ELR (cell line): ENCODE data around the gene MUC3A.

Experiments used
- DNase-seq: peaks from one replicate; pipeline ENCODE4 v3.0.0-alpha.2; 2015; ENCODE audit warnings: low read depth

Gene MUC3A

DNA sequence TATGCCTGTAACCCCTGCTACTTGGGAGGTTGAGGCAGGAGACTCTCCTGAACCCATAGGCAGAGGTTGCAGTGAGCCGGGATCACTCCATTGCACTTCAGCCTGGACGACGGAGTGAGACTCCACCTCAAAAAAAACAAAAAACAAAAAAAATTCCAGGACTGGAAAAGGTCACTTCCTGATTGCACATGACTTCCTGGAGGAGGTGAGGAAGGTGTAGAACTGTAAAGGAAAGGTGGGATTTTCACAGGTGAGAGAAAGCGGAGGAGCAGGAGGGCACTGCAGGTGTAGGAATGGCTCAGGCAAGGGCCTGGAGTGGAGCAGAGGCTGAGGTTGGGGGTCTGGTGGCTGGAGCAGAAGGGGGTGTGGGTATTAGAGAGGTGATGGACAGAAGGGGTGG, 3.2 kb upstream of the MUC3A start:
- no peak for DNase-seq

DNA sequence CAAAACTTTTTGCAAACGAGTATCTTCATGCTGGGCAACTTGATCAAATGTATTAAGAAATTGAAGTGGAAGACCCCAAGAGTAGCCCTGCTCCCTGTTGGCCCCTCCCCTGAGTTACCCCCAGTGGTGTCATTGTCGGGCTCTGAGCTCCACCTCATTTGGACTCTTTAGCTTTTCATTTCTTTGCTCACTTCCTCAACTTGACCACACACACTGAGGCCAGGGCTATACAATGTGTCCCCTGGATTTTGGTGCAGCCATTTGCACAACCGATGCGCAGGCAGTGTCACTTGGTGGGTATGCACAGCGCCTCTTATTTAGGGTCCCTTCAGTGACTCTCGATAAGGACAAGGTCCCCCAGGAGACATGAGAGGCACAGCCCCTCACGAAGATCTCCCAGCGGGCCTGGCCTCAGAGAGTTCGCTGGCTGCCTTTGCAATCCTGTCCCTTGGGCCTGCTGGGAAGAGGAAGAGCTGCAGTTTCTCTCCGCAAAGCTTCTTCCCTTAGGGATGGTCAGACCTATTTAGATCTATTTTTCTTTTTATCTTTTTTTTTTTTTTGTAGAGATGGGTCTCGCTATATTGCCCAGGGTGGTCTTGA, 2.5 kb upstream of the MUC3A start:
- DNase-seq = no peak

DNA sequence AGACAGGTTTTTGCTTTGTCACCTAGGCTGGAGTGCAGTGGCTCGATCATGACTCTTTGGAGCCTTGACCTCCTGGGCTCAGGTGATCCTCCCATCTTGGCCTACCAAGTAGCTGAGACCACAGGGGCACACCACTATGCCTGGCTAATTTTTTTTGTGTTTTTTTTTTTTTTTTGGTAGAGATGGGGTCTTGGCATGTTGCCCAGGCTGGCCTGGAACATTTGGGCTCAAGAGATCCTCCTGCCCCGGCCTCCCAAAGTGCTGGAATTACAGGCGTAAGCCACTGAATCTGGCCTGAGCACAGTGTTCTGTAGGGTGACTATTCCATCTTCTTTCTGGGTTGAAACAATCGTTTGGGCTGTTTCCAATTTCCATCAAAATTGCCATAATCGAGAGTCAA, 1.5 kb upstream of the MUC3A start:
- DNase-seq = no peak

DNA sequence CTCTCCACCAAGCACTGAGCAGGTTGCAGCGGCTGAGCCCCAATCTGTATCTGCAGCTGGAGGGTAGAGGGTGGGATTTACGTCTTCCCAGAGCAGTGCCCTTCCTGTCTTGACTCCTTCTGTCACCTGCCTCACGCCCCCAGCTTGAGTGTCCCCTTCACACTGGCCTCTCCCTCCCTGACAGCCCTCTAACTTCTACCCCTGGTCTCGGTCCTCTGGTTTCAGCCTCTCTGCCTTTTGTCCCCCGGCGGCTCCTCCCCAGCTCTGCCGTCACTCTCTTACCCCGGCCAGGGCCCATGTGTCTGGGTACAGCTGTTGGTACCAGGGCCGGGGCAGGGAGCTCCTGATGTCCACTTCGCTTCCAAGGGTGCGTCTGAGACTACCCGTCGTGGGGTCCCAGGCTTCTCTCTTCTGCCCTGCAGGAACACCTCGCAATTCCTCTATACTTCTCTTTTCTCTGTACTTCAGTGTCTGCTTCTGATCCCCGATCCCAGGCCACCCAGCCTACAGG, 654 bp downstream of the MUC3A start:
- DNase-seq = no peak

DNA sequence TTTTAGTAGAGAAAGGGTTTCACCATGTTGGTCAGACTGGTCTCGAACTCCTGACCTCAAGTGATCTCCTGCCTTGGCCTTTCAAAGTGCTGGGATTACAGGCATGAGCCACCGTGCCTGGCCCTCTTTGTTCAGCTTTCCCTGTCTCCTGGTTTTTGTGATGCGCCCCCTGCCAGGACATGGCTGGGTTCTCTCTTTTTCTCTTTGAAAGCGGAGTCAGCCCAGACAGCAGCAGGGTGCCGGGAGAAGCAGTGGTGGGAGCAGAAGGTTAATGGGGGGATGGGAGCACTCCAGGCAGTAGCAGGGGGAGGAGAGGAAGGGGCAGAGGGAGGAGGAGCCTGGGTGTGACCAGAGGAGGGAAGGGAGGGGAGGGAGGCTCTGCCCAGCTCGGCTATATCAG, 1.8 kb downstream of the MUC3A start:
- no peak for DNase-seq

DNA sequence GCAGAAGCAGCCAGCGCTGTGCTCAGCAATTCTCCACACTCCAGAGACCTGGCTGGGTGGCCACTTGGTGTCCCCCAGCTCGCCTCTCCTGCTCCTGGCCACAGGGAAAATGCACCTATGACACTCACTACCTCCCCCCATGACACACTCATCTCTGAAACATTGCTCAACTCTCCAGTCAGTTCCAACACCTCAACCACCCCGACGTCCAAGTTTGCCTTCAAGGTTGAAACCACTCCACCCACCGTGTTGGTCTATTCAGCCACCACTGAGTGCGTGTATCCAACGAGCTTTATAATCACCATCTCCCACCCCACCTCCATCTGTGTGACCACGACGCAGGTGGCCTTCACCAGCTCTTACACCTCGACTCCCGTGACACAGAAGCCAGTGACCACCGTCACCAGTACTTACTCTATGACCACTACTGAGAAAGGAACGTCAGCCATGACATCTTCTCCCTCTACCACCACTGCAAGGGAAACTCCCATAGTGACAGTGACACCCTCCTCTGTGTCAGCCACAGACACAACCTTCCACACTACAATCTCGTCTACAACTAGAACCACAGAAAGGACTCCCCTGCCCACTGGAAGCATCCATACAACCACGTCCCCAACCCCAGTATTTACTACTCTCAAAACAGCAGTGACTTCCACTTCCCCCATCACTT, 2.7 kb downstream of the MUC3A start:
- no peak for DNase-seq

DNA sequence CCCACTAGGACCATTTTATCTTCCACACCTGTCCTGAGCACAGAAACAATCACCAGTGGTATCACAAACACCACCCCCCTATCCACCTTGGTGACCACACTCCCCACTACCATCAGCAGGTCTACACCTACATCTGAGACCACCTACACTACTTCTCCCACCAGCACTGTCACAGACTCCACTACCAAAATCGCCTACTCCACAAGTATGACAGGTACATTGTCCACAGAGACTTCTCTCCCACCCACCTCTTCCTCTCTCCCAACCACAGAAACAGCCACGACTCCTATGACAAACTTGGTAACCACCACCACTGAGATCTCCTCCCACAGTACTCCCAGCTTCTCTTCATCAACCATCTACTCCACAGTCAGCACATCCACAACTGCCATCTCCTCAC, 3.3 kb downstream of the MUC3A start:
- no peak for DNase-seq

DNA sequence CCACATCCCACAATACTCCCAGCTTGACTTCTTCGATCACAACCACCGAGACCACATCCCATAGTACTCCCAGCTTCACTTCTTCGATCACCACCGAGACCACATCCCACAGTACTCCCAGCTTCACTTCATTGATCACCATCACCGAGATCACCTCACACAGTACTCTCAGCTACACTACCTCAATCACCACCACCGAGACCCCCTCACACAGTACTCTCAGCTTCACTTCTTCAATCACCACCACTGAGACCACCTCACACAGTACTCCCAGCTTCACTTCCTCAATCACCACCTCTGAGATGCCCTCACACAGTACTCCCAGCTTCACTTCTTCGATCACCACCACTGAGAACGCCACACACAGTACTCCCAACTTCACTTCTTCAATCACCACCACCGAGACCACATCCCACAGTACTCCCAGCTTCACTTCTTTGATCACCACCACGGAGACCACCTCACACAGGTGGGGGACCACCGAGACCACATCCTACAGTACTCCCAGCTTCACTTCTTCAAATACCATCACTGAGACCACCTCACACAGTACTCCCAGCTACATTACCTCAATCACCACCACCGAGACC, 8.6 kb downstream of the MUC3A start:
- DNase-seq = no peak

DNA sequence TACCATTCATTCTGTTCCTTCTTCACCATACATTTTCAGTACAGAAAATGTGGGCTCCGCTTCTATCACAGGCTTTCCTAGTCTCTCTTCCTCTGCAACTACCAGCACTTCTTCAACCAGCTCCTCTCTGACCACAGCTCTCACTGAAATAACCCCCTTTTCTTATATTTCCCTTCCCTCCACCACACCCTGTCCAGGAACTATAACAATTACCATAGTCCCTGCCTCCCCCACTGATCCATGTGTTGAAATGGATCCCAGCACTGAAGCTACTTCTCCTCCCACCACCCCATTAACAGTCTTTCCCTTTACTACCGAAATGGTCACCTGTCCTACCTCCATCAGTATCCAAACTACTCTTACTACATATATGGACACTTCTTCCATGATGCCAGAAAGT, 10.6 kb downstream of the MUC3A start:
- DNase-seq = no peak

DNA sequence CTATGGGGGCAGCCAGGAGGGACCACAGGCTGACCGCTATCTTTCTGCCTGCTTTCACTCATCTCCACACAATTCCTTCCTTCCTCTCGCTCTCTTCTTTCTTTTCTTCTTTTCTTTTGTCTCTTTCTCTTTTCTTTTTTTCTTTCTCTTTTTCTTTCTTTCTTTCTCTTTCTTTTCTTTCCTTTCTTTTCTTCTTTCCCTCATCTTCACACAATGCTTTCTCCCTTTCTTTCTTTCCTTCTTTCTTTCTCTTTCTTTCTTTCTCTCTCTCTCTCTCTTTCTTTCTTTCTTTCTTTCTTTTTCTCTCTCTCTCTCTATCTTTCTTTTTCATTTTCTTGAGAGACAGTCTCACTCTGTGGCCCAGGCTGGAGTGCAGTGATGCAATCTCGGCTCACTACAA, 13.2 kb downstream of the MUC3A start:
- DNase-seq = no peak

DNA sequence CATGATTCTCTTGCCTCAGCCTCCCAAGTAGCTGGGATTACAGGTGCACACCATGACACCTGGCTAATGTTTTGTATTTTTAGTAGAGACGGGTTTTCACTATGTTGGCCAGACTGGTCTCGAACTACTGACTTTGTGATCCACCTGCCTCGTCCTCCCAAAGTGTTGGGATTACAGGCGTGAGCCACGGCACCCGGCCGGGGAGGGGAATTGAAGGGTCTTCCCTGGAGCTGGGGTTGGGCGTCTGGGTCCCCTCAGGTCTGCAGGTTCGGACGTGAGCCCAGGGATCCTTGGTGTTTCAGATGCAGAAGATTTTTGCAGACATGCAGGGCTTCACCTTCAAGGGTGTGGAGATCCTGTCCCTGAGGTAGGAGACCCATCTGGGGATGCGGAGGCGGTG, 14.1 kb downstream of the MUC3A start:
- DNase-seq = no peak

DNA sequence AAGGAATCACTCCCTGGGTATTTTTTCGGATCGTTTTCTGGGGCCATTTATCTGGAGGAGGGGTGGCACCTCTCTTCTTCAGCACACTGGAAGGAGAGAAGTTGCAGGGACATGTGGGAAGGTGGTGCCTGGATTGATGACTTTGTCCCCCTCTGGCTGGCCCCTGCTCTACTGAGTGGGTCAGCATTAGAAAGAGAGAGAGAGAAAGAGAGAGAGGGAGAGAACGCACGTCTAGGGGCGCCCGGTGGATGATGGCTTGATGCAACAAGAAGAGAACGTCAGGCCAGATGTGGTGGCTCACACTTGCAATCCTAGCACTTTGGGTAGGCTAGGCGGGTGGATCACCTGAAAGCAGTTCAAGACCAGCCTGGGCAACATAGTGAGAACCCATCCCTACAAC, 14.5 kb downstream of the MUC3A start:
- no peak for DNase-seq

DNA sequence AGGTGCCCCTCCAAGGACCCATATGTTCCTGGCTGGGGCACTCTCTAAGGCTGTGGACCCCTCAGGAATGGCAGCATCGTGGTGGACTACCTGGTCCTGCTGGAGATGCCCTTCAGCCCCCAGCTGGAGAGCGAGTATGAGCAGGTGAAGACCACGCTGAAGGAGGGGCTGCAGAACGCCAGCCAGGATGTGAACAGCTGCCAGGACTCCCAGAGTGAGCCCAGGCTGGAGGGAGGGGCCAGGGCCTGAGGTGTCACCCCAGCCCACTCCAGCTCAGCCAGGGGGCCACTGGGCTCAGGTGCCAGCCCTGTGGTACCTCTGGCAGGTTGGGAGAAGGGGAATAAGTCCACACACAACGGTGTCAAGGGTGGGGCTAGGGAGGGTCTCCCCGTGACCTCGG, 15.3 kb downstream of the MUC3A start:
- DNase-seq = no peak

DNA sequence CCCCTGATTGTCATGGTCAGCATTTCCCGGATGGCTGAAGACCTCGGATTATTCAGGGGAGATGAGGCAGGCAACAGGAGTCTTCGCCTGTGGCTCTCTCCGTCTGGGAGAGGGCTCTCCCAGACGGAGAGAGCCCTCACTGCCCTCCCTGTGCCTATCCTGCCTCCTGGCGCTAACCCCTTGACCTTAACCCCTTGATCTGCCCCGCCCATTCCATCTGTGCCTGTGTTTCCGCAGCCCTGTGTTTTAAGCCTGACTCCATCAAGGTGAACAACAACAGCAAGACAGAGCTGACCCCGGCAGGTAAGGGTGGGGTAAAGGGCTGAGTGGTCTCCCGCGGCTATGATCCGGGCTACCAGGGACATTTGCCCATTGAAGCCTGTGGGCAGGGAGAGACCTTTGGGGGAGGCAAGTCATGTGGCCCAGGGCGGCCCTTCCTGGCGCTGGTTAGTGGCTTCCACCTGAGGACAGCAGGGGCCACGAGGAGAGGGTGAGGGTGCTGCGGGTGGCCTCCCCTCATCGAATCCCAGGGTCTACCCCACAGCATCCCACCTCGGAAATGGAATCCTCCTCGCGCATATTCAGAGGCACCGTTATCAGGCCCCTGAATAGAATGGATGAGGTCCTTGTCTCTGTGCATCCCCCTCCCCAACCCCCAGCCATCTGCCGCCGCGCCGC, 15.8 kb downstream of the MUC3A start:
- no peak for DNase-seq

DNA sequence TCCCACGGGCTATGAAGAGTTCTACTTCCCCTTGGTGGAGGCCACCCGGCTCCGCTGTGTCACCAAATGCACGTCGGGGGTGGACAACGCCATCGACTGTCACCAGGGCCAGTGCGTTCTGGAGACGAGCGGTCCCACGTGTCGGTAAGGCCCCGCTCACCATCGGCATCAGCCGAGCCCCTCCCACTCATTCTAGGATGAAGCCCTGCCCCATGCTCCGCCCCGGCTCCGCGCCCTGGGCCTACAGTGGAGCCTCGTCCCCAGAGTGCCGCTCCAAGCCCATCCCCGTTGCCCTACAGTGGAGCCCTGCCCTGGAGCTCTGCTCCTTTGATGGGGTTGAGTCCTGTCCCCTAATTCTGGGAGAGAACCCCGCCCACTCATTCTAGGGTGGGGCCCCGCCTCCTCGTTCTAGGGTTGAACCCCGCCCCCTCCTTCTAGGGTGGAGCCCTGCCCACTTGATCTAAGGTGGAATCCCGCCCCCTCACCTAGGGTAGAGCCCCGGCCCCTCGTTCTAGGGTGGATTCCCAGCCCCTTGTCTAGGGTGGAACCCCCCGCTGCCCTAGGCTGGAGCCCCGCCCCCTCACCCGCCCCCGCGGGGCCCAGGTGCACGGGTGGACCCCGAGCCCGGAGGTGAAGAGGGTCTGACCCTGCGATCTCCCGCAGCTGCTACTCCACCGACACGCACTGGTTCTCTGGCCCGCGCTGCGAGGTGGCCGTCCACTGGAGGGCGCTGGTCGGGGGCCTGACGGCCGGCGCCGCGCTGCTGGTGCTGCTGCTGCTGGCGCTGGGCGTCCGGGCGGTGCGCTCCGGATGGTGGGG, 16.6 kb downstream of the MUC3A start:
- peak; percentile 60 for DNase-seq

DNA sequence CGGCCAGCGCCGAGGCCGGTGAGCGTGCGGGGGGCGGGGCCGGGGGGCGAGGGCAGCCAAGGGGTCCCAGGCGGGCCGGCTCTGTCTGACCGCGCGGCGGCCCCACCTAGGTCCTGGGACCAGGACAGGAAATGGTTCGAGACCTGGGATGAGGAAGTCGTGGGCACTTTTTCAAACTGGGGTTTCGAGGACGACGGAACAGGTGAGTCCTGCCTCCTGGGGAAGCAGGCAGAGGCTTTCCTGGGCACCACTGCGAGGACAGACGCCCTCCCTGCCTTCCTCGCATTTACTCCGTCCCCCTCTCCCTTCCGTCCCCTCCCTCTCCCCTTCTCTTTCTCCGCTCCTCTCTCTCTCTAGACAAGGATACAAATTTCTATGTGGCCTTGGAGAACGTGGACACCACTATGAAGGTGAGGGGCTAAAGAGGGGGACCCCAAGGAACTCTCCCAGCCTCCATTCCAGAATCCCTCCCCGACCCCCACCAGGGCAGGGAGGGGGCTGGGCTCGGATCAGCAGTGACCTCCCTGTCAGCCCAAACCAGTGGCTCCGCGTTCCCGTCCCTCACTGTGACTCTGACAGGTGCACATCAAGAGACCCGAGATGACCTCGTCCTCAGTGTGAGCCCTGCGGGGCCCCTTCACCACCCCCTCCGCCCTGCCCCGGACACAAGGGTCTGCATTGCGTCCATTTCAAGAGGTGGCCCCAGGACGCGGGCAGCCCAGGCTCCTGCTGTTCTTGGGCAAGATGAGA, 17.4 kb downstream of the MUC3A start:
- DNase-seq = no peak

DNA sequence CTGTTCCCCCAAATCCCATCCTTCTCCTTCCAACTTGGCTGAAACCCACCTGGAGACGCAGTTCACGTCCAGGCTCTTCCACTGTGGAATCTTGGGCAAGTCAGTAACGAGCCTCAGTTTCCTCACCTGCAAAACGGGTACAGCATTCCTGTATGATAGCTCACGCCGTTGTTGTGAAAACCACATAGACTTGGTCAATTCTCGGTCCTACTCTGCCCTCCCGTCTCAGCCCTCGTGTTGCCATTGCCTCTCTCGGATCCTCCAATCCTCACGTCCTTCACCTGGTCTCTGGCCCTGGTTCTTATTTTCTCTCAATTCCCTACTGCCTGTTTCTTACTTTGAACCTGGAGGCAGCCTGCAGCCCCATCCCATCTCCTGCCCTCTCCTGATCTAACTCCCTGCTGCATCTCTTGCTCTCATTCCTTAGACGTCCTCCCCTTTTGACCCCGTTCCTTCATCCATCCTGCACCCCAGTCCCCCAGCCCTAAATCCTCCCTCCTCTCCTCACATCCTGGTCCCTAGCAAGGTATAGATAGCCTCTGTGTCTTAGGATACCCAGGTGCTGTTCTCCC, 18.0 kb downstream of the MUC3A start:
- no peak for DNase-seq

DNA sequence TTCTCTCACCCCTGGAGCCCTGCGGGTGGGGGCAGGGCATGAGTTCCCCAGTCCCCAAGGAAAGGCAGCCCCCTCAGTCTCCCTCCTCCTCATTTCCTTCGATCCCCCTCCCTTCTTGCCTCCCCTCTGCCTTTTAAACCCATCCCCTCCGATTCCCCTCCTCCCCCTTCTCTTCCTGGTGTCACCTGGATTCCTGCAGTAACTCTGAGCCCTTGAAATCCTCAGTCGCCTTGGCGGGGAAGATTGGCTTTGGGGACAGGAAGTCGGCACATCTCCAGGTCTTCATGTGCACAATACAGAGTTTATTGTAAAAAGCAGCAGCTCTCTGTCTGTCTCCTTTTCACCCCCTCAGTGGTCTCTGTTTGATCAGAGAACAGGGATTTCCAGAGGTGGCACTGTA, 18.7 kb downstream of the MUC3A start:
- no peak for DNase-seq

DNA sequence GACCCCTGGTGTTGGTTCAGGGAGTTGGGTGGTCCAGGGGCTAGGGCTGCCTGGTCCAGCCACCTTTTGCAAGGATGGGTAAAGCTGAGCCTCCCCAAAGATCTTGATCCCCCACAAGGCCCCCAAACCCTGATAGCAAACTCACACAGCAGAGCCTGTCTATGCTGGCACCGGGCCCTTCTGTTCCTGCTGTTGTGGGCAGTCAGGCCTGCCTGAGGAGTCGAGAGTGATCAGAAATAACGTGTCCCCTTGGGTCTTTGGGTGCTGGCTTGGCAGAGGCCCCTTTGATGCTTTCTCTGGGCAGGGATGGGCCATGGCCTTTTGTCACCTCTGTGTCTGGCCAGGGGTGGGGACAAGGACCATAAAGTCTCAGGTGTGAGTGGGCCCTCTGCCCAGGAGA, 19.3 kb downstream of the MUC3A start:
- no peak for DNase-seq

DNA sequence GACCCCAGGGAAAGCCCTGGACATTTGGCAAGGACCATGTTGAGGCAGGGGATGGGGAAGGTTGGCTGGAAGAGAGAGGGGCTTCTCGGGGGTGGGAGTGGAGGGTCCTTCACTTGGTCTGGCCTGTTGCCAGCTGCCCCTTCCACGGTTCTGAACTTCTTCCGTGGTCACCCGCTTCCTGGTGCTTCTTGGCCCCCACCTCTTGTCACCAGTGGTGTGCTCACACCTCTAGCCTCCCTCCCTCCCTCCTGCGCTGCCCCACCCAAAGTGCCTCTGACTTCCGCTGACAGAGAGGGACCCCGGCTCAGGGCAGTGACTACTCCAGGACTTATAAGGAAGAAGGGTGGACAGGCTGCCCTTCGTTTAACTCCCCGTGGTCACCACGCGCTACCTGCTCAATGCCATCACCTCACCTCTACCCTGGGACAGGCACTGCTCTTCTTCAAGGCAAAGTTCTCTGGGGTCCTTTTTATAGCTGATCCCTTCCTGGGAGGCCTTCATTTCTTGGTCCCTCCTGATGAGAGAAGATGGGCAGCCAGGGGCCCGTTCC, 19.8 kb downstream of the MUC3A start, which contains the start of gene MUC12:
MUC12 (plus strand) TSS at position 500 of the 550 bp plus-strand sequence. CDS start 58 bp downstream, outside the sequence.
- no peak for DNase-seq
